Mesothelial cell of epicardium (in vitro differentiated cells): Measurements from ENCODE around the gene ZNF684. TPM values are rescaled to one million over a fixed set of nuclear protein-coding genes. Genes with fewer than 3 reads are reported as not detected.

Experiments used
- DNase-seq, 2 experiments: peaks; one replicate each; pipeline ENCODE4 v3.0.0; 2021; ENCODE audit warnings: low spot score in 2 of 2; ENCODE audit not compliant: unreplicated experiment in 2 of 2
- H3K27ac Mint-ChIP-seq: 2 replicates; pipeline ENCODE4 v1.8.0; 2021; ENCODE audit warnings: mixed read lengths
- H3K27me3 Mint-ChIP-seq: 2 replicates; pipeline ENCODE4 v1.8.0; 2021; ENCODE audit warnings: low read depth, mixed read lengths
- H3K36me3 Mint-ChIP-seq: 2 replicates; pipeline ENCODE4 v1.8.0; 2021; ENCODE audit warnings: mixed read lengths
- H3K4me1 Mint-ChIP-seq: 2 replicates; pipeline ENCODE4 v1.8.0; 2021; ENCODE audit warnings: mixed read lengths
- H3K4me3 Mint-ChIP-seq: 2 replicates; pipeline ENCODE4 v1.8.0; 2021; ENCODE audit warnings: mild to moderate bottlenecking, moderate library complexity, mixed read lengths
- H3K9me3 Mint-ChIP-seq: 2 replicates; pipeline ENCODE4 v1.8.0; 2021; ENCODE audit warnings: mixed read lengths
- total RNA-seq: library from RNA; stranded (reverse); gene quantifications from 3 replicates; pipeline ENCODE4 v1.2.1, GENCODE V29; 2021
- TF ChIP-seq, protein P1 (sequence below): fragments of 200-600 bp; sonication (generic); IDR thresholded peaks from one replicate; pipeline ENCODE4 v1.5.0; 2021; ENCODE audit warnings: antibody characterized with exemption; ENCODE audit not compliant: unreplicated experiment

ZNF684 gene
- total RNA-seq, 1 donor from 2014 or later, result 6.0 TPM

DNA sequence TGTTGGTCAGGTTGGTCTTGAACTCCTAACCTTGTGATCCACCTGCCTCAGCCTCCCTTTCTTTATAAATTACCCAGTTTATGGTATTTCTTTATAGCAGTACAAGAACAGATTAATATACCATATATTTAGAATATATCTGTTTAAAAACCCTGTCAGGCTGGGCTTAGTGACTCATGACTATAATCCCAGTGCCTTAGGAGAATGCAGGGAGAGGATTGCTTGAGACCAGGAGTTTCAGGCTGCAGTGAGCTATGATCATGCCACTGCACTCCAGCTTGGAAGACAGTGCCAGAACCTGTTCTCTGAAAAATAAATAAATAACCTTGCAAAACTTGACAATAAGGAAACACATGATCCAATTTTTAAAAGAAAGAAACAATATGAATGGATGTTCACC, 43.9 kb downstream of the ZNF684 start:
- Mint-ChIP-seq H3K27me3 (peaks cover 3% of the 10 kb centered on the region), H3K4me1 (peaks cover 2% of the 10 kb centered on the region), H3K4me3 (no peak overlapping the region), H3K36me3 (no peaks in the 10 kb centered on the region), H3K27ac (no peak overlapping the region), H3K9me3 (peaks cover 11% of the 10 kb centered on the region)
- TF ChIP-seq, protein P1, sequence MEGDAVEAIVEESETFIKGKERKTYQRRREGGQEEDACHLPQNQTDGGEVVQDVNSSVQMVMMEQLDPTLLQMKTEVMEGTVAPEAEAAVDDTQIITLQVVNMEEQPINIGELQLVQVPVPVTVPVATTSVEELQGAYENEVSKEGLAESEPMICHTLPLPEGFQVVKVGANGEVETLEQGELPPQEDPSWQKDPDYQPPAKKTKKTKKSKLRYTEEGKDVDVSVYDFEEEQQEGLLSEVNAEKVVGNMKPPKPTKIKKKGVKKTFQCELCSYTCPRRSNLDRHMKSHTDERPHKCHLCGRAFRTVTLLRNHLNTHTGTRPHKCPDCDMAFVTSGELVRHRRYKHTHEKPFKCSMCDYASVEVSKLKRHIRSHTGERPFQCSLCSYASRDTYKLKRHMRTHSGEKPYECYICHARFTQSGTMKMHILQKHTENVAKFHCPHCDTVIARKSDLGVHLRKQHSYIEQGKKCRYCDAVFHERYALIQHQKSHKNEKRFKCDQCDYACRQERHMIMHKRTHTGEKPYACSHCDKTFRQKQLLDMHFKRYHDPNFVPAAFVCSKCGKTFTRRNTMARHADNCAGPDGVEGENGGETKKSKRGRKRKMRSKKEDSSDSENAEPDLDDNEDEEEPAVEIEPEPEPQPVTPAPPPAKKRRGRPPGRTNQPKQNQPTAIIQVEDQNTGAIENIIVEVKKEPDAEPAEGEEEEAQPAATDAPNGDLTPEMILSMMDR, result no peak
- DNase-seq, result no peak

DNA sequence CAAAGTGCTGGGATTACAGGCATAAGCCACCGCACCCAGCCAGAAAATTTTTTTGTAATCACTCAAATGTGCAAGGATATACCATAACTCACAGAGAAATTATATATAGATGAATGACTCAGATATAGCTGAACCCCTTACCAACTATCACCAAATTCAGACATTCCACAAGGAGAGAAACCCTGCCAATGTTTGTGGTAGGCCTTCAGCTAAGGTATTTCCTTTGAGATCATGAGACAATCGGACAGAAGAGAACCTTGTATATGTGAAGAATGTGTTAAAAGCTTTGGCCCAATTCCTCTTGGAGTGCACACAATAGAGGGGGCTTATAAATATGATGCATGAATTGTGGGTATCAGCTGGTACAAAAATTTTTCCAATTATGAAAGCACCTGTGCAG, 50.7 kb downstream of the ZNF684 start:
- no peak for DNase-seq
- H3K27ac Mint-ChIP-seq, result no peak overlapping the region
- H3K9me3 Mint-ChIP-seq, result peaks cover 8% of the 10 kb centered on the region
- H3K4me1 Mint-ChIP-seq, result peaks cover 2% of the 10 kb centered on the region
- no peaks in the 10 kb centered on the region for H3K36me3 Mint-ChIP-seq
- H3K4me3 Mint-ChIP-seq, result no peak overlapping the region
- H3K27me3 Mint-ChIP-seq, result peaks cover 11% of the 10 kb centered on the region
- TF ChIP-seq, protein P1, result no peak

DNA sequence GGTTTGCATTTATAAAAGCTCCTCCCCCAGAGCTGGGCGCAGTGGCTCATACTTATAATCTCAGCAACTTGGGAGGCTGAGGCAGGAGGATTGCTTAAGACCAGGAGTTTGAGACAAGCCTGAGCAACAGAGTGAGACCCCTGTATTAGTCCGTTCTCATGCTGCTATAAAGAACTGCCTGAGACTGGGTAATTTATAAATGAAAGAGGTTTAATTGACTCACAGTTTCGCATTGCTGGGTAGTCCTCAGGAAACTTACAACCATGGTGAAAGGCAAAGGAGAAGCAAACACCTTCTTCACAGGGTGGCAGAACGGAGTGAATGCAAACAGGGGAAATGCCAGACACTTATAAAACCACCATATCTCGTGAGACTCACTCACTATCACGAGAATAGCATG, 52.5 kb downstream of the ZNF684 start:
- Mint-ChIP-seq H3K27ac (no peak overlapping the region), H3K9me3 (no peaks in the 10 kb centered on the region), H3K36me3 (no peaks in the 10 kb centered on the region), H3K4me1 (peaks cover 2% of the 10 kb centered on the region), H3K27me3 (peaks cover 22% of the 10 kb centered on the region), H3K4me3 (no peak overlapping the region)
- no peak for DNase-seq
- TF ChIP-seq, protein P1, result no peak

DNA sequence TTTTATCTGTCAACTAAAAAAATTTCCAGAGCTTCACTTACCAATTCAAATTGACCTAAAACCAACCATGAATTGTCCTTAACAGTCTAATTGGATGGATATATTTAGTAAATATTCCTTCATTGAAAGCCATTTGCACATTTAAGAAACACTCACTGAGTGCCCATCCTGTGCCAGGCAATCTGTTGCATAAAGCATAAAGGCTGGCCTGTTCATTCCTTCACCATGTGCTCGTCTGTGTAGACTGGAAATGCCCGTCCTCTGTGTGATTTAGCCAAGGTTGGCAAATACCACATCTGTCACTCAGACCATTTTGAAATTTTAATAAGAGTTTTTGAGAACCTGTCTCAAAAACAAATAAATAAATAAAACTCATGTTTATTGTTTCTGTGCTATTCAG, 57.1 kb downstream of the ZNF684 start:
- Mint-ChIP-seq H3K36me3 (no peaks in the 10 kb centered on the region), H3K9me3 (no peaks in the 10 kb centered on the region)
- TF ChIP-seq, protein P1, result no peak

DNA sequence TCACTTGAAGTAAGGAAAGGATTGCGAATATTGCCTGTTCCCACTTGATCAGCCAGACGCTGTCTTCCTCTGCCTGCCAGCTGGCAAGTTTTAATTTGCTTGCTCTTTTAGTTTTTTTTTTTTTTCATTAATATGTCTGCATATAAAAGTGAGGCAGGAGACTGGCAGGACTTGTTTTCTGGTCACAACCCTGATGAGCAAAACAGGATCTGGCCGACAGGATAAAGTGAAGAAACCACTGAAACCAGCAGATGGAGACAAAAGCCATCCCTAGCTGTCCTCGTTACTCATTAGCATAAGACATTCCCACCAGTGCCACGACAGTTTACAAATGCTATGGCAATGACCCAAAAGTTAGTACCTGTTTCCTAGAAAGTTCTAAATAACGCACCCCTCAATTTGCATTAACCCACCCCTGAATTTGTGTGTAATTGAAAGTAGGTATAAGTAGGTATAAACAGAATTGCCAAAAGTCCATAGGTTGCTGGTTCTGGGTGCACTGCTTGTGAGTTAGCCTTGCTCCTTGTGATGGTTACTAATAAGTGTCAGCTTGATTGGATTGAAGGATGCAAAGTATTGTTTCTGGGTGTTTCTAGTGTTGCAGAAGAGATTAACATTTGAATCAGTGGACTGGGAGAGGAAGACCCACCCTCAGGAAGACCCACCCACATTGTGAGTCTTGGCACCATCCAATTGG, 60.8 kb downstream of the ZNF684 start:
- H3K4me3 Mint-ChIP-seq, result no peak overlapping the region
- TF ChIP-seq, protein P1, result no peak
- no peaks in the 10 kb centered on the region for H3K9me3 Mint-ChIP-seq

More for the DNA sequence above, 57.1 kb downstream of the ZNF684 start:
- Mint-ChIP-seq H3K27me3 (peaks cover 25% of the 10 kb centered on the region), H3K4me3 (no peak overlapping the region), H3K27ac (no peak overlapping the region), H3K4me1 (no peaks in the 10 kb centered on the region)
- no peak for DNase-seq

More for the DNA sequence above, 60.8 kb downstream of the ZNF684 start:
- Mint-ChIP-seq H3K27ac (no peak overlapping the region), H3K36me3 (no peaks in the 10 kb centered on the region), H3K27me3 (peaks cover 17% of the 10 kb centered on the region), H3K4me1 (no peaks in the 10 kb centered on the region)
- DNase-seq, result no peak
